ES-I3 (cell line): ENCODE measurements around the gene SLC25A27.

Source experiments
- H3K36me3 ChIP-seq: 2 replicates; pipeline ENCODE4 v1.6.1; 2013; ENCODE audit warnings: mild to moderate bottlenecking, low read length, control low read depth, moderate library complexity; ENCODE audit not compliant: insufficient read depth
- H3K4me1 ChIP-seq: 2 replicates; pipeline ENCODE4 v1.6.1; 2013; ENCODE audit warnings: mild to moderate bottlenecking, control low read depth, low read length; ENCODE audit not compliant: insufficient read depth
- H3K9ac ChIP-seq: 2 replicates; pipeline ENCODE4 v1.6.1; 2013; ENCODE audit warnings: low read depth, mild to moderate bottlenecking, low read length, moderate library complexity
- H3K9me3 ChIP-seq: 2 replicates; pipeline ENCODE4 v1.6.1; 2013; ENCODE audit warnings: mild to moderate bottlenecking, low read length, moderate library complexity; ENCODE audit not compliant: control insufficient read depth, insufficient read depth

The SLC25A27 gene

DNA sequence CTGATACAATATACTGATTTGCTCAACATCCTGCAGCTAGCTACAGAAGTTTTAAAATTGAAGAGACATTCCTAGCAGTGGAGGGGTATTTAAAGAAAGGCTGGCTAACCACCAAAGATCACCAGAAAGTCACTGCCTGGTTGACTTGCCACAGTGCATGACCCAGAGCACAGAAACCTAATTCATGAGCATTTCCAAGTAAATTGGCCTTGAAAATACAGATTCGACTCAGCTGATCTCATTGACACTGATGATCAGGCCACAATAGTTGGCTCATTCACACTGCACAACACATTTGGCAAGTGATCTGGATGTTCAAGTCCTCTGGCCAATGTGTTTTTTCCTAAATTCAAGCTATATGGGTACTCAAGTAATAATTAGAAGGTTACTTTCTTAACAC lies 21.6 kb downstream of the SLC25A27 start:
- no peaks in the 10 kb centered on the region for H3K9me3 ChIP-seq
- no peaks in the 10 kb centered on the region for H3K36me3 ChIP-seq
- peaks cover 7% of the 10 kb centered on the region; the same call in 1 of the 2 replicates for H3K4me1 ChIP-seq
- no peak overlapping the region for H3K9ac ChIP-seq

DNA sequence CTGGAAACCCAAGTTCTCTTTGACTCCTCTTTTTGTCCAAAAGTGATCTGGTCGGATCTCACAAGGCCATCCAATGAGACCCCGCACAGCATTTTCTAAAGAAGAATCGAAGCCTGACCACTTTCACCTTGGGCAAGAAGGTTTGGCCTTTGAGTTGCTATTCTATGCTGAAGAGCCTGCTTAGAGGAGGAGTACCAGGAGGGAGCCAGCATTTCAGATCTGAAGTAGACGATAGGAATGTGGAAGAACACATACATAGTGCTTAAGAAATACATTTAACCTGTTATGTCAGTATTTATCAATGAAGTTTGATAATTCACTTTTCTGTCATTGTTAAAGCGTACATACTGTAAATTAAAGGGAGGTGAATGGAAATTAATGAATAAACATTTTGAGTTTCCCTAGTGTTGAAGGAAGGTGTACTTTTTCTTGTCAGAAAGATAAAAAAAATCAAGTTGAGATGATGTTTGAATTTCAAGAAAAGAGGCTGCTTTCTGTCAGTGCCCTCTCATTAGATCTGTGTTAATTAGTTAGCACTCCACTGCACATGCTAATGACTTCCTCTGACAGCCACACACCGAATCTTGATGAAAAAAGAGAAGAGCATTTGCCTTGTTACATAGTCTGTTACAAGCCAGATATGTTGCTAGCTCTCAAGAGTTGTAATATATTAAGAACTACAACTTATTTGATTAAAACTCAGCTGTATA lies 24.0 kb downstream of the SLC25A27 start:
- Histone ChIP-seq H3K9me3 (no peaks in the 10 kb centered on the region), H3K36me3 (no peaks in the 10 kb centered on the region), H3K9ac (no peak overlapping the region)

GRCh38 chr6:46677314-46677654 lies 24.5 kb downstream of the SLC25A27 start:
- Histone ChIP-seq H3K36me3 (no peaks in the 10 kb centered on the region), H3K9me3 (no peaks in the 10 kb centered on the region), H3K4me1 (peaks cover 7% of the 10 kb centered on the region; the same call in 1 of the 2 replicates), H3K9ac (no peak overlapping the region)

More for the DNA sequence above, 24.0 kb downstream of the SLC25A27 start:
- peaks cover 7% of the 10 kb centered on the region; the same call in 1 of the 2 replicates for H3K4me1 ChIP-seq

DNA sequence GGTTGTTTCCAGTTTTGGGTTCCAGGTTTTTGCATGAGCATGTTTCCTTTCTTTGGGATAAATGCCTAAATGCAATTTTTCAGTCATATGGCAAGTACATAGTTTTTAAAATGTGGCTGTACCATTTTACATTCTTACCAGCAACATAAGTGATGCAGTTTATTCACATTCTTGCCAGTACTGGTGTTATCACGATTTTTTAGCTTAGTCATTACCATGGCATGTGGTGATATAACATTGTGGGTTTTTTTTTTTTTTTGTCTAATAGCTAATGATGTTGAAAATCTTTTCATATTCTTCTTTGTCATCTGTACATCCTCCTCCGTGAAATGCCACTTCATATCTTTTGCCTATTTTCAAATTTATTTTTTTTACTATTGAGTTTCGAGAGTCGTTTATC lies 32.0 kb downstream of the SLC25A27 start:
- no peaks in the 10 kb centered on the region for H3K4me1 ChIP-seq
- H3K9ac ChIP-seq = no peak overlapping the region
- H3K36me3 ChIP-seq = no peaks in the 10 kb centered on the region
- no peaks in the 10 kb centered on the region for H3K9me3 ChIP-seq

DNA sequence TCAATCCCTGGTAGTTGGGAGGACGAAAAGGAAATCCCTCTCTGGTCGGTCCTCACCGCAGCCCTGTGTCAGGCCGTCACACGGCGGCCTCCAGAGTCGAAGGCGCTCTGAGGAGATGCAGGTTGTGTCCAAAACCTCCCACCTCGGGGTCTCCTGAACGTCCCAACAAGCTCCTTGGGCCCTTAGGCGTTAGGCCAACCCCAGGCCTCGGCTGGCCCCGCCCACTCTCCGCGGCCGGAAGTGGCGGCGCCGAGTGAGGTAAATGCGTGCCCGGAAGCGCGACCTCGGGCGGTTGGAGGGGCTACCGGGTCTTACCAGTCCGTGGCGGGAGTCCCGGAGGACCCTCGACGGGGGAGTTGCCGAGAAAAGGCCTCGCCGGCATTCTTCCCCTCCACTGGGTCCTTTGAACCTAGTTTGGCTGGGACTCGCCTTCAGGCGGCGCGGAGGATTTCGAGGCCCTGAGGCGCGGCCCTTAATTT lies 34.9 kb downstream of the SLC25A27 start, which contains the start of gene TDRD6:
TSS of gene TDRD6 (plus strand) at position 267 of the 479 bp plus-strand sequence. CDS start 244 bp downstream, outside the sequence.
- H3K9me3 ChIP-seq = no peaks in the 10 kb centered on the region
- no peaks in the 10 kb centered on the region for H3K36me3 ChIP-seq
- no peaks in the 10 kb centered on the region for H3K4me1 ChIP-seq
- H3K9ac ChIP-seq = no peak within 1 kb of the TSS

GRCh38 chr6:46688117-46688965 lies 35.6 kb downstream of the SLC25A27 start:
- Histone ChIP-seq H3K9me3 (no peaks in the 10 kb centered on the region), H3K9ac (no peak overlapping the region), H3K36me3 (no peaks in the 10 kb centered on the region), H3K4me1 (no peaks in the 10 kb centered on the region)

- no peak overlapping the region for H3K9ac ChIP-seq
- H3K4me1 ChIP-seq = no peaks in the 10 kb centered on the region
- no peaks in the 10 kb centered on the region for H3K9me3 ChIP-seq
- H3K36me3 ChIP-seq = no peaks in the 10 kb centered on the region
These were observed 36.2 kb downstream of the SLC25A27 start for GRCh38 chr6:46688966-46689335.

GRCh38 chr6:46689657-46690056 lies 36.9 kb downstream of the SLC25A27 start:
- Histone ChIP-seq H3K4me1 (no peaks in the 10 kb centered on the region), H3K9me3 (no peaks in the 10 kb centered on the region), H3K36me3 (no peaks in the 10 kb centered on the region), H3K9ac (no peak overlapping the region)

- no peaks in the 10 kb centered on the region for H3K36me3 ChIP-seq
- H3K4me1 ChIP-seq = no peaks in the 10 kb centered on the region
- no peak overlapping the region for H3K9ac ChIP-seq
- no peaks in the 10 kb centered on the region for H3K9me3 ChIP-seq
These were observed 37.5 kb downstream of the SLC25A27 start for GRCh38 chr6:46690141-46690755.

DNA sequence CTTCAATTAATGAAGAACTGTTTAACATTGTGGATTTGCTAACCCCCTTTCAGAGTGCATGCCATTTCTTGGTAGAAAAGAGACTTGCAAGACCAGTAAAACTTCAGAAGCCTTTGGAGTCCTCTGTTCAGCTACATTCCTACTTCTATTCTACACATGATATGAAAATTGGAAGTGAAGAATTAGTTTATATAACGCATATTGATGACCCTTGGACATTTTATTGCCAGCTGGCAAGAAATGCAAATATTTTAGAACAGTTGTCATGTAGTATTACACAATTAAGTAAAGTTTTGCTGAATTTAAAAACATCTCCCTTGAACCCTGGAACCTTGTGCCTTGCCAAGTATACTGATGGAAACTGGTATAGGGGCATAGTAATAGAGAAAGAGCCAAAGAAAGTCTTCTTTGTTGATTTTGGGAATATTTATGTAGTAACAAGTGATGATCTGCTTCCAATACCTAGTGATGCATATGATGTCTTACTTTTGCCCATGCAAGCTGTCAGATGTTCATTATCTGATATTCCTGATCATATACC lies 38.2 kb downstream of the SLC25A27 start:
- H3K36me3 ChIP-seq = no peaks in the 10 kb centered on the region

DNA sequence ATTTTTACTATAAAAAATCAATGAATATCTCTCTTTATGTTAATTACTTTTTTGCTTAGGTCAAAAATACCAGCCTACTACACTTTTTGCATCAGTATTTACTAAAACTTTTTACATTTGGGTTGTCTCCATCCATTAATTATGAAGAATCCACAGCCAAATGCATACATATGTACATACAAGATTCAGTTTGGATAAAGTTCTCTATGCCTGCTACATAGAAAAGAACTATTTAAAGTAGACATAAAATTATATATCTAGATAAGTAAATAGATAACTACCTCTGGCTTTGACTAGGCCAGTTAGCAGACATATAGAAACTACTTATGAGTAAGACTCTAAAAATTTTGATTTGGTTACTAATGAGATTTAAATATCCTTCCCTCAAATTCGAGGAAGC lies 47.2 kb downstream of the SLC25A27 start:
- Histone ChIP-seq H3K36me3 (no peaks in the 10 kb centered on the region), H3K4me1 (no peaks in the 10 kb centered on the region; the same call in 1 of the 2 replicates), H3K9me3 (no peaks in the 10 kb centered on the region), H3K9ac (no peak overlapping the region)

More for the DNA sequence above, 38.2 kb downstream of the SLC25A27 start:
- Histone ChIP-seq H3K4me1 (no peaks in the 10 kb centered on the region), H3K9me3 (no peaks in the 10 kb centered on the region), H3K9ac (no peak overlapping the region)

GRCh38 chr6:46704562-46704961 lies 51.8 kb downstream of the SLC25A27 start:
- no peaks in the 10 kb centered on the region for H3K9me3 ChIP-seq
- H3K36me3 ChIP-seq = no peaks in the 10 kb centered on the region
- no peaks in the 10 kb centered on the region; the same call in 1 of the 2 replicates for H3K4me1 ChIP-seq
- no peak overlapping the region for H3K9ac ChIP-seq

DNA sequence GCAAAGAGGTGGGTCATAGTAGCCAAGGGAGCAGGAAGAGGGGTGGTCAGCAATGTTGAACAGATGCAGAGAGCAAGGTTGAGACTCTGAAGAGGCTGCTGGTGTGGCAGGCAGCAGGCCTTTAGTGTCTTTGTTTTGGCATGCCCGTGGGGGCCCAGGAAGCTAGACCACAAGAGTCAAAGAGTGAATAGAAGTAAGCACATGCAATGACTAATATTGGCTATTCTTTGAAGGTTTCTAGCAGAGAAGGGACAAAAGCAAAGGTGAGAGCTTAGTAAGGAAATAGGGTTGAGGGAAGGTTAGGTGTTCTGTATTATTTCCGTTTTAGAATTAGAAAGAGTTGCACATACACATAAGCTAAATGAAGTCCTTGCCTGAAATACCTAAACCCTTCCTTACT lies 53.7 kb downstream of the SLC25A27 start:
- H3K9me3 ChIP-seq = no peaks in the 10 kb centered on the region
- H3K36me3 ChIP-seq = no peaks in the 10 kb centered on the region
- H3K9ac ChIP-seq = no peak overlapping the region
- H3K4me1 ChIP-seq = no peaks in the 10 kb centered on the region; the same call in 1 of the 2 replicates

- no peaks in the 10 kb centered on the region for H3K9me3 ChIP-seq
- no peaks in the 10 kb centered on the region for H3K4me1 ChIP-seq
- H3K36me3 ChIP-seq = no peaks in the 10 kb centered on the region
- H3K9ac ChIP-seq = no peak overlapping the region
These were observed 58.7 kb downstream of the SLC25A27 start for GRCh38 chr6:46711491-46711890.
